Measurements from ENCODE around the gene SYT9. TPM values are rescaled to one million over a fixed set of nuclear protein-coding genes. Genes with fewer than 3 reads are reported as not detected.

The SYT9 gene
- total RNA-seq, 8 experiments from 2014 or later = 0.09 to 23.0 (median 5.2) TPM

GRCh38 chr11:7253800-7254199 is 2.1 kb downstream of the SYT9 start:
- no peak for ATAC-seq (replicated peaks in 6 of 8)
- Histone ChIP-seq H3K27ac (no peak overlapping the region), H3K4me3 (peak overlapping the region in 1 of 5 donors; percentile 84), H3K4me1 (replicated peaks in 1 of 2) (peaks cover 0 to 4% of the 10 kb centered on the region in 2 donors)
- 29 to 92% (median 61%) methylated on average over 1 to 6 of the region's 6 CpGs for WGBS, 10 experiments
- in situ Hi-C loops (cut with MboI; ENCODE audit: low pct_unique_long_range_greater_than_20kb in 2 of 9, low sequenced_read_pairs in 9 of 9, unreplicated experiment in 9 of 9) = loop anchor here in 1 of 9 experiments (25.0 kb wide), 1 partner anchor 184 kb away; no protein-coding TSS in a partner anchor

GRCh38 chr11:7254731-7255291 is 3.1 kb downstream of the SYT9 start:
- no peak overlapping the region for H3K27ac ChIP-seq
- WGBS, 10 experiments = 0 to 100% (median 60%) methylated on average over 1 to 2 of the region's 3 CpGs; no CpG with 5 or more reads in 3 of the 10 experiments
- in situ Hi-C loops (cut with MboI; ENCODE audit: low pct_unique_long_range_greater_than_20kb in 2 of 9, low sequenced_read_pairs in 9 of 9, unreplicated experiment in 9 of 9) = loop anchor here in 1 of 9 experiments (25.0 kb wide), 1 partner anchor 182 kb away; no protein-coding TSS in a partner anchor
- peaks cover 0 to 4% of the 10 kb centered on the region in 2 donors for H3K4me1 ChIP-seq (replicated peaks in 1 of 2)
- ATAC-seq (replicated peaks in 6 of 8) = no peak
- H3K4me3 ChIP-seq = no peak overlapping the region

GRCh38 chr11:7256943-7257342 is 5.2 kb downstream of the SYT9 start:
- no peak for ATAC-seq (replicated peaks in 6 of 8)
- in situ Hi-C loops (cut with MboI; ENCODE audit: low pct_unique_long_range_greater_than_20kb in 2 of 9, low sequenced_read_pairs in 9 of 9, unreplicated experiment in 9 of 9) = loop anchor here in 1 of 9 experiments (25.0 kb wide), 1 partner anchor 180 kb away; no protein-coding TSS in a partner anchor
- Histone ChIP-seq H3K4me3 (no peak overlapping the region), H3K27ac (no peak overlapping the region), H3K4me1 (replicated peaks in 1 of 2) (peaks cover 0 to 4% of the 10 kb centered on the region in 2 donors)
- WGBS, 10 experiments = 0 to 50% (median 47%) methylated on average over 1 to 2 of the region's 2 CpGs; no CpG with 5 or more reads in 4 of the 10 experiments

- H3K4me1 ChIP-seq (replicated peaks in 1 of 2) = peaks cover 0 to 4% of the 10 kb centered on the region in 2 donors
- ATAC-seq (replicated peaks in 6 of 8) = no peak
- H3K27ac ChIP-seq = no peak overlapping the region
- H3K4me3 ChIP-seq = no peak overlapping the region
- 27 to 90% (median 61%) methylated on average over 1 to 2 of the region's 2 CpGs; no CpG with 5 or more reads in 1 of the 10 experiments for WGBS, 10 experiments
- in situ Hi-C loops (cut with MboI; ENCODE audit: low pct_unique_long_range_greater_than_20kb in 2 of 9, low sequenced_read_pairs in 9 of 9, unreplicated experiment in 9 of 9) = loop anchor here in 1 of 9 experiments (25.0 kb wide), 1 partner anchor 180 kb away; no protein-coding TSS in a partner anchor
Observed at GRCh38 chr11:7257724-7258123, 6.0 kb downstream of the SYT9 start.

GRCh38 chr11:7261578-7261977 is 9.9 kb downstream of the SYT9 start:
- H3K27ac ChIP-seq = no peak overlapping the region
- 16 to 100% (median 87%) methylated on average over 1 to 5 of the region's 5 CpGs for WGBS, 10 experiments
- H3K4me1 ChIP-seq (replicated peaks in 1 of 2) = peaks cover 0 to 3% of the 10 kb centered on the region in 2 donors
- no peak overlapping the region for H3K4me3 ChIP-seq
- in situ Hi-C loops (cut with MboI; ENCODE audit: low pct_unique_long_range_greater_than_20kb in 2 of 9, low sequenced_read_pairs in 9 of 9, unreplicated experiment in 9 of 9) = loop anchor here in 1 of 9 experiments (25.0 kb wide), 1 partner anchor 176 kb away; no protein-coding TSS in a partner anchor
- ATAC-seq (replicated peaks in 6 of 8) = no peak

- H3K27ac ChIP-seq = no peak overlapping the region
- no peak for ATAC-seq (replicated peaks in 6 of 8)
- 0 to 66% (median 30%) methylated on average over 1 to 2 of the region's 2 CpGs; no CpG with 5 or more reads in 3 of the 10 experiments for WGBS, 10 experiments
- H3K4me3 ChIP-seq = no peak overlapping the region
- H3K4me1 ChIP-seq (replicated peaks in 1 of 2) = peaks cover 0 to 3% of the 10 kb centered on the region in 2 donors
- in situ Hi-C loops (cut with MboI; ENCODE audit: low pct_unique_long_range_greater_than_20kb in 2 of 9, low sequenced_read_pairs in 9 of 9, unreplicated experiment in 9 of 9) = loop anchor here in 1 of 9 experiments (25.0 kb wide), 1 partner anchor 175 kb away; no protein-coding TSS in a partner anchor
Observed at GRCh38 chr11:7262672-7263071, 11.0 kb downstream of the SYT9 start.

GRCh38 chr11:7263842-7264241 is 12.1 kb downstream of the SYT9 start:
- Histone ChIP-seq H3K4me1 (replicated peaks in 1 of 2) (peaks cover 0 to 3% of the 10 kb centered on the region in 2 donors), H3K27ac (no peak overlapping the region), H3K4me3 (no peak overlapping the region)
- in situ Hi-C loops (cut with MboI; ENCODE audit: low pct_unique_long_range_greater_than_20kb in 2 of 9, low sequenced_read_pairs in 9 of 9, unreplicated experiment in 9 of 9) = loop anchor here in 1 of 9 experiments (25.0 kb wide), 1 partner anchor 173 kb away; no protein-coding TSS in a partner anchor
- ATAC-seq (replicated peaks in 6 of 8) = no peak

- ATAC-seq (replicated peaks in 6 of 8) = peak in 1 of 8 experiments; percentile 56
- in situ Hi-C loops (cut with MboI; ENCODE audit: low pct_unique_long_range_greater_than_20kb in 2 of 9, low sequenced_read_pairs in 9 of 9, unreplicated experiment in 9 of 9) = loop anchor here in 1 of 9 experiments (25.0 kb wide), 1 partner anchor 169 kb away; no protein-coding TSS in a partner anchor
- Histone ChIP-seq H3K4me3 (no peak overlapping the region), H3K4me1 (replicated peaks in 1 of 2) (peaks cover 0 to 6% of the 10 kb centered on the region in 2 donors), H3K27ac (no peak overlapping the region)
- 0 to 100% (median 54%) methylated on average over 1 of the region's 1 CpG; no CpG with 5 or more reads in 4 of the 10 experiments for WGBS, 10 experiments
Observed at GRCh38 chr11:7268758-7269157, 17.1 kb downstream of the SYT9 start.

GRCh38 chr11:7270233-7270865 is 18.6 kb downstream of the SYT9 start:
- Histone ChIP-seq H3K27ac (no peak overlapping the region), H3K4me1 (replicated peaks in 1 of 2) (peaks cover 0 to 6% of the 10 kb centered on the region in 2 donors), H3K4me3 (no peak overlapping the region)
- 0 to 94% (median 72%) methylated on average over 2 to 3 of the region's 3 CpGs; no CpG with 5 or more reads in 2 of the 10 experiments for WGBS, 10 experiments
- in situ Hi-C loops (cut with MboI; ENCODE audit: low pct_unique_long_range_greater_than_20kb in 2 of 9, low sequenced_read_pairs in 9 of 9, unreplicated experiment in 9 of 9) = loop anchor here in 1 of 9 experiments (25.0 kb wide), 1 partner anchor 167 kb away; no protein-coding TSS in a partner anchor
- ATAC-seq (replicated peaks in 6 of 8) = peak in 3 of 8 experiments; percentile 25 to 53 (median 30)

- no peak for ATAC-seq (replicated peaks in 6 of 8)
- H3K4me3 ChIP-seq = no peak overlapping the region
- in situ Hi-C loops (cut with MboI; ENCODE audit: low pct_unique_long_range_greater_than_20kb in 2 of 9, low sequenced_read_pairs in 9 of 9, unreplicated experiment in 9 of 9) = loop anchor here in 1 of 9 experiments (25.0 kb wide), 1 partner anchor 165 kb away; no protein-coding TSS in a partner anchor
- no peak overlapping the region for H3K27ac ChIP-seq
- H3K4me1 ChIP-seq (replicated peaks in 1 of 2) = peaks cover 0 to 3% of the 10 kb centered on the region in 2 donors
- 7 to 100% (median 50%) methylated on average over 1 to 2 of the region's 2 CpGs for WGBS, 10 experiments
Observed at GRCh38 chr11:7272373-7272772, 20.7 kb downstream of the SYT9 start.

- Histone ChIP-seq H3K4me3 (no peak overlapping the region), H3K27ac (no peak overlapping the region), H3K4me1 (replicated peaks in 1 of 2) (peaks cover 0 to 6% of the 10 kb centered on the region in 2 donors)
- no peak for ATAC-seq (replicated peaks in 6 of 8)
- in situ Hi-C loops (cut with MboI; ENCODE audit: low pct_unique_long_range_greater_than_20kb in 2 of 9, low sequenced_read_pairs in 9 of 9, unreplicated experiment in 9 of 9) = no loop called here
Observed at GRCh38 chr11:7275133-7275532, 23.4 kb downstream of the SYT9 start.

- Histone ChIP-seq H3K27ac (no peak overlapping the region), H3K4me3 (no peak overlapping the region), H3K4me1 (replicated peaks in 1 of 2) (peaks cover 9 to 15% of the 10 kb centered on the region in 2 donors)
- WGBS, 10 experiments = 0 to 85% (median 66%) methylated on average over 2 to 3 of the region's 3 CpGs; no CpG with 5 or more reads in 1 of the 10 experiments
- ATAC-seq (replicated peaks in 6 of 8) = peak in 4 of 8 experiments; percentile 28 to 80 (median 68)
- in situ Hi-C loops (cut with MboI; ENCODE audit: low pct_unique_long_range_greater_than_20kb in 2 of 9, low sequenced_read_pairs in 9 of 9, unreplicated experiment in 9 of 9) = no loop called here
Observed at GRCh38 chr11:7278314-7278917, 26.7 kb downstream of the SYT9 start.

- ATAC-seq (replicated peaks in 6 of 8) = no peak
- WGBS, 10 experiments = 0 to 100% (median 94%) methylated on average over 1 of the region's 1 CpG; no CpG with 5 or more reads in 4 of the 10 experiments
- Histone ChIP-seq H3K4me3 (no peak overlapping the region), H3K27ac (no peak overlapping the region), H3K4me1 (replicated peaks in 1 of 2) (peaks cover 9 to 15% of the 10 kb centered on the region in 2 donors)
- in situ Hi-C loops (cut with MboI; ENCODE audit: low pct_unique_long_range_greater_than_20kb in 2 of 9, low sequenced_read_pairs in 9 of 9, unreplicated experiment in 9 of 9) = no loop called here
Observed at GRCh38 chr11:7279676-7280075, 28.0 kb downstream of the SYT9 start.

Data from motor neuron (in vitro differentiated cells).